ENCODE results near the gene GIMAP8.

GIMAP8 gene

DNA sequence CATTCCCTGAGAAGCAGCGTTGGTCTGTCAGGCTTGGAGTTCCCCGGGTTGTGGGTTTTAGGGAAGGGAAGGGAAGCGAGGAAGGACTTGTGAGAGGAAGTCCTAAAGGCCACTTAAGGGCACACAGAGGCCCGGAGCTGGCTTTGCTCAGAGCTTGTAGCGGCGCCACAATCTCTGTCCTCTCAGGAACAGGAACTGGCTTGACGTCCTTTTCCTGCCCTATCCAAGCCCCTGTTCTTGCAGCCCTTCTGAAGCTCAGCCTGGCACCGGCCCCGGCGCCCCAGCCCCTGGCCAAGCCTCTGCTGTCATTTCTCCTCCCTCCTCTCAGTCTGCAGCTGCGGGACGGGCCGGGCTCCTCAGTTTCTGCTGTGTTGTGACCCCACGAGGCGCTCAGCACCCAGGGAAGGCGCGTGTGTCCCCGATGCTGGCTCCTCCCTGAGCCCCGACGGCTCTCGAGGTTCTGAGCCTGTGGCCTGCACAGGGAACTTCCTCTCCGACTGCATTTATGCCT, at the start of gene GIMAP8:
Gene GIMAP8, plus strand, starts transcription at position 140 of the 511 bp plus-strand sequence. CDS start 16,069 bp downstream, outside the sequence.
- no peak for DNase-seq

DNA sequence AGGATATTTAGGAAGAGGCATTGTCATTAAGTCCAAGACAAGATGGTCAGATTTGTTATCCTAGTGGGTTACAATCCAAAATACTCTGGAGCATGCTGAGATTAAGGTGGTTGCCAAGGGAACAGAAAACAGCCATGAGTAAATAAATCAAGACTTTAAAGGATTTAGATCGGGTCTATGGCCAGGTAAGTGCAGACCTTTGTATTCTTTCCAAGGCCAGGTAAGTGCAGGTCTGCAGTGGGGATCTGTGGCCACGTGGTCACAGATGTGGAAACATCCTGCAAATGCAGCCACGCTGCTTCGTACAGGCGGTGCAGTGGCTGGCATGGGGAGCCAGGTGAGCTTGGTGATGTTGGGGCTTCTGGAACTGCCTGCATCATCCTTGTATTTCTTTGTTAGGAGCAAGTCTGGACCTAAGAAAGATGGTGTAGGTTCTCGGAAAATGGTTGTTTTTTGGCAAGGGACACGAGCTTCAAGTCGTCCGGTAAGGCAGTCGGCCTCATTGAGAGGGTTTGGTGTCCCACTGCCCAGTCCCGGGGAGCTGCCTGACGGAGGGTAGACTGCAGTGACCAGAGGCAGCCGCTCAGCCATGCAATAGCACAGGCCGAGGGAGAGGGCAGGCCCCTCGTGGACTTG, 49.5 kb upstream of the GIMAP8 start:
- DNase-seq, result no peak

DNA sequence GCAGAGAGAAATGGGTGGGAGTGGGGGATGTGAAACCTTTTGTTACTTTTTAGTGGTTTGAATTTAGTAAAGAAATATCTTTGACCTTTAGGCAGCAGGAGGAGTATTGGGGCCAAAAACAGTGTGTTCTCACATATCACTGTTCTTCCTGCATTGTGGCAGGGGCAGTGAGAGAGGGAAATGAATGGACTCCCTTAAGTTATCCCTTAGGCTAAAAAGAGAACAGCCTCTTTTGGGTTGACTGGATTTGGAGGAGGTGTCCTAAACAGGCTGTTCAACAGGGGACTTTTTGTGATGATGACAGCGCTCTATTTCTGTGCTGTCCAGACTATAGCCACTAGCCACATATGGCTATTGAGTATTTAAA, 49.0 kb upstream of the GIMAP8 start:
- DNase-seq, result no peak

DNA sequence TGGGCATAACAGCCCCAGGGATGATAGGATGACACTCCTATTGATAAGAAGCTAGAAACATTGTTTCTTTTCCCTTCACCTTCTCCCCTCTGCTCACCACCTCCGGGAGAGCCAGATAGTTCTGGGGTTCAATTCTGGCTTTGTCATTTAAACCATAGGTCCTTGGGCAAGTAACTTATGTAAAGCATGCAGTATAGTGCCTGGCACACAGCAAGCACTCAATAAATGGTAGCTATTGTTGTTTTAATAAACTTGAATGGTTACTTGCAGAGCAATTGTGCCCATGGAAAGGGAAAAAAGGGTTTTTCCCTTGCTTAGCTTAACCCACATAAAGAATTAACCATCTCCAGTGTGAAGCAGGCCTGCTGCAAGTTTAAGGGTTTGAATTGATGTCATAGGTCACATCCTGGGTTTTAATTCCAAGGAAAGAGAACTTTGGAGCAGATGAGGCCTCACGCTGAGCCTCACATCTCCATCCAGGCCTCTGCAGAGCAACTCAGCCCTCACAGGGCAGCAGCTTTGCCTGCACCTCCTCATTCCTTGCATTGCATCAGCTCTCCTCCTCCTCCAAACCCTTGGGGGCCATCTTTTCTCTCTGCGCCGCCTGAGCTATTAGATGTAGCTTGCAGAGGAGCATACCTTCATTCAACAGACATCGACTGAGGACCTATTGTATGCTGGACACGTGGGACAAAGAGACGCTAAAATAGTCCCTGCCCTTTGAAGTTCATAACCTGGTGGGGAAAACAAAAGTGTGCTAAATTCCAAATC, 48.4 kb upstream of the GIMAP8 start:
- no peak for DNase-seq

DNA sequence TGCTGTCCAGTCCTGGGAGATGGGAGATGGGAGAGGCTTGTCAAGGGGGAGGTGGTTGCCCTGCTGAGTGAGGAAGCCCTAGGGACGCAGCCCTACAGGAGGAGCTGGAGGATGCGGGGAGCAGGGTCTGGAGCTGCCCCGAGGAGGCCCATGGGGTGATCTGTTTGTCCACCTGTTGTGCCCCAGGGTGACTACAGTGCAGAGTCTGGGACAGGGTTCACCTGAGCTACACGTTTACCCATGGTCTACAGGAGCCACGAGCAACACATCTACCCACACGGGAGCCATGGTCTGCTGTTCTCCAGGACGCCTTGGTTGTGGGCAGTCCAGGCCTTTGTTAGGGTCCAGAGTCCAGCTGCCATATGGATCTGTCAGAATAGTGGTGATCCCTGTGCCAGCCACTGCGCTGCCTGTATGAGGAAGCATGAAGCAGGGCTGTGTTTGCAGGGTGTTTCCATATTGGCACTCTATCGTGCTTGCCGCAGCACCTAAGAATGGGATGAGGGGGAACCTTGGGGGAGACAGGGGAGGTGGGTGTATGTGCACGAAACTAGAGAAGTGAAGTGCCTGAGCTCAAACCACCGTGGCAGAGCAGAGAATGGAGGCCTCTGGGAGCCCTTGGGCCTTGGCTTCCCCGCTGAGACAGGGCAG, 47.6 kb upstream of the GIMAP8 start:
- DNase-seq, result no peak

DNA sequence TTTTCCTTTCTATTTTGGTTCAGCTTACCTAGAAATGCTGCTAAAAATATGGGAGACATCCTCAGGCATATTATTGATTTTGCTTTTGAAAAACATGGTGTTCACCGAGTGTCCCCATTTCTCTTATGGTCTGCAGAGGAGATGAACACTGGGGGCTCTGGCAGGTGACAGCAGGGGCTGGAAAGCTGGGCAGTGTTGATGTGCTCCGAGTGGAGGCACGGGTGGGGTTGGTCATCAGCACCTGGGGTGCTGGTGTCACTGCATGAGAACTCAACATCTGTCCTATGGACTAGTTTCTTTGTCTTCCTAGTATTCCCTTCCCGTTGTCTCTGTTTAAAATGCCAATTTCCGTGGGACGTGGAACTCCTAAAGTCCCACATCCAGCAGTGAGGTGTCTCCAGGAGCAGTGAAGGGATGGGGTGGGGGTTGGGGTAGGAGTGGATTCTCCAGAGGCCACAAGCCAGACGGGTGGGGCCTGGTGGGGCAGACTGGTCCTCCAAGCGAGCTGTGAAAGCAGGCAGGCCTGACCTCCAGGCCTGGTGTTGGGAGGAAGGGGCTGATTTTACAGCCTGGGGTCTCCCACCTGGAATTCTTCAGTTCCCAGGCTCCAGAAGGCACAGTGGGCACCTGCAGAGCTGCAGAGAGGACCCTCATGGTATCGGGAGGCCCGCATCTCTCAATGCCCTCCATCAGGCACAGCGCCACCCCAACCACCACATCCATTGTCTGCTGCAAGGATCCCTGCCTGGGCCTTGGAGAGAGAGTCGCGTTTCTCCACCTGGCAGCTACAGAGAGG, 46.9 kb upstream of the GIMAP8 start:
- DNase-seq, result no peak

DNA sequence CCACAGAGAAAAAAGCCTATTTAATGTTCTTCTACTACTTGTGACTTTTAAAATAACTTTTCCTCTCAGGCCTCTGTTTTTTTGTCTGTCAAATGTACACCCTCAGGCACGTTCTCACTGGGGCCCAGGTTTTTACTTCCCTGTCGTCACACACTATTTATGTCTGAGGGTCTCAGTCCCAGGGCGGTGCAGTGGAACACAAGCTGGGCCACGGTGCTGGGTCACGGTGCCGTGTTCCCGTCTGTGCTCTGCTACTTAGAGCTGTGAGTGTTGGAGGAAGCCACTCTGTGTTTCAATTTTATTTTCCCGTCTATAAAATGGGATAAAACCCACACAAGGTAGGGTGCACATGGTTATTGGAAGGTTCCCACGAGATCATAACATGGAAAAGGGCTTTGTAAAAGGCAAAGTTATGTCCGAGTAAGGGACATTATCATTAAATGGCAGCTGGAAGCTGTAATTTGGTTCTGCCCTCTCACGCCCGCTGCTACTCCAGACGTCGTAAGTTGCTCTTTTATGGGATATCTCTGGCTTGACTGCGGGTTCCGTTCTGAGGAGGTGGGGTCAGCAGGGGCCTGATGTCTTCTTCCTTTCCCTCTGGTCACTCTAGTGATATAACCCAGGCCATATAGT, 46.1 kb upstream of the GIMAP8 start:
- DNase-seq, result no peak

DNA sequence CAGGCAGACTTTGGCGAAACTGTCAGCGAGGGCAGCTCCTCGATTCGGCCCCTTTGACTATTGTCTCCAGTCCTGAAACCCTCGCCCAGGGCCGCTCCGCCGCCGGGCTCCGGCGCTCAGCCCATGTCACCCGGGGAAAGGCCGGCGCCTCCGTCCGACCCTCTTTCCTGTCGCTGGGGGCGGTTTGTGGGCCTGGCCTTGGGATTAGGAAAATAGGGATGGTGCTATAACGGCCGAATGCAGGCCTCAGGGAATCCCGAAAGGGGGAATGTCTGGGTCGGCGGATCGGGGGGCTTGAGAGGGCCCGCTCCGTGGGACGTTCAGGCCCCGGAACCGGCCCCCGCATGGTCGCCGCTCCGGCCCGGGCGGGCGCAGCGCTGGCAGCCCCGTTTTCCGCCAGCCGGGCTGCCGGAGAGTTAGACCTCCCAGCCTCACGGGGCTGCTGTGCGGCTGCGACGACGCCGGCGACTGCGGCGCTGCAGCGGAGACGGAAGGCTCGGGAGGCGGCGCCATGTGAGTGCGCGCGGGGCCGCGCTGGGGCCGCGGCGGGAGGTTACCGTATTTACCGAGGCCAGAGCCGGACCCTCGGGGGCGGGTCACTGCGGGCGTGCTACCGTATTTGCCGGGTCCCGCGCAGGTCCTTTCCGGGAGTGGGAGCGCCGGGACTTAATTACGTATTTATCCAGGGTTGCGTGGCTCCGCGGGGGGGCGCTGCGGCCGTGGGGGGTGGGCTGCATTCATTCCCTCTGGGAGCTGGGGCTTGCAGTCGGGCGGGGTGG, 45.4 kb upstream of the GIMAP8 start:
- peak; percentile 5 for DNase-seq

DNA sequence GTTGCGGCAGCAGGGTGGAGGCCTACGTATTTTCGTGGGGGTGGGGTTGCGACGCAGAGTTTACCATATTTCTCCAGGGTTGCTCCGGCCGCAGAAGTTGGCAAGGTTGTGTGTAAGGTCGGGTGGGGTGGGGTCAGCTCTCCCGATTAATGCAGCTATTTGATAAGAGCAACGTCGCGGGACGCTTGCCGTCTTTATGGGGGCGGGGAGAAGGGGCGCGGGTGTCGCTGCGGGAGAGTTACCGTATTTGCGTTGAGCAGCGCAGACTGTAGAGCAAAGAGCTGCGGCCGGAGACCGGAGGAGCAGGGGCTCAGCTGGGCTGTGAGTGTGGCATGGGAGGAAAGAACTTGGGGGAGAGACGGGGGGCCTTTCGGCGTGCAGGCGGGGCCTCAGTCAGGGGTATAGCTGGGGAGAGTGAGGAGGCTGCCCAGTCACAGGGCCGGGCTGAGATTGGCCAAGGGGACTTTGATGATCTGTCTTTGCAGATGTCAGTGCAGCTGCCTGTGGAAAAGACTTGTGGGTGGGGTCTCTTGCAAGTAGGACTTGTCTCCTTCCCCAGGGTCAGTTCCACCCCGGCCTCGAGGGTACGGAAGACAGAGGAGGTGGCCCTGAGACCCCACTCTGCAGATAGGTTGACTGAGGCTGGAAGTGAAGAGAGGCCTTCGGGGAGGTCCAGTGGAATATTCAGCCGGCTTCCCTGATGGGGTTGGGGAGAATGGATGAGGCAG, 44.7 kb upstream of the GIMAP8 start:
- no peak for DNase-seq

DNA sequence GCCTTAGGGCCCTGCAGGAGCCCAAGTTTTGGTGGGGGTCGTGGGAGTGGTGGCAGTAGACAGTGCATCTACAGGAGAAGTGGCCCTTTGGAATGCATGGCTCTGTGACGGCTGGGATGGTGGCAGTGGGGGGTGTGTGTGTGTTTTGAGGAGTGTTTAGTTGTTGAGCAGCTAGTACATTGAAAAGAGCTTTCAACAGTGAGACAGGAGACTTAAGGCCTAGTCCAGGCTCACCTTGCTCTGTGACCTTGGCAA, 44.2 kb upstream of the GIMAP8 start:
- DNase-seq, result no peak

DNA sequence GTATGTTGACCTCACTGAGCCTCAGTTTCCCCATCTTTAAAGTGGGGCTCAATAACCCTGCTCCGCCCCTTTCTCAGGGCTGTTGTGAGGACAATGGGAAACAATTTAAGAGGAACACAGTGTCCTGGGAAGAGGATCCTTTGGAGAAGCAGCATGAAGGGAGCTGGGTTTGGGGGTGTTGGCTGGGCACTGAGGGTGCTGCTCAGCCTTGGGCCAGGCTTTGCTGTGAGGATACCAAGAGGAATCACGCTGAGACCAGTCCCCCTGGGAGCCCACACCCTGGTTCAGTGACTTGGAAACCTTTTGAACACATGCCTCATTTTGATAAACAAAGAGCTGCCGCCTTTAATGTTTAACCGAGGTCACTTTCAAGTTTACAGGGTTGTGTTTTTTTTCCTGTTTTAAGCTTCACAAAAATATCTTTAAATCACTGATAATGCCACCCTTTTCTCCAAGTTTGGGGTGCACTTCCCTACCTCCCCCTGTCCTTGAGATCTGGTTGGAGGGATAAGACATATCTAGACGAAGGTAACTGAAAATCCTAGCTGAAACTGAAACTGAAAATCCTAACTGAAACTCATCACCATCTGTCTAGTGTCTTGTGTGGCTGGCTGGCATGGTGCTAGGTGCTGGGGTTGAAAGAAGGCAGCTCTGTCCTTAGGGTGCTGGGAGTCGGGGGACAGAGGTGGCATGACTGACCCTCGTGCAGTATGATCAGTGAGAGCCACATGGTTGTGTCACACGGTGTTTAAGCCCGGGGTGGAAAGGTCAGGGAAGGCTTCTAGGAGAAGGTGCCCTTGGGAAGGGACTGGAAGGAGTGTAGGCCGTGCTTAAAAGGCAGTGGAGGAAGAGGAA, 43.6 kb upstream of the GIMAP8 start:
- no peak for DNase-seq

DNA sequence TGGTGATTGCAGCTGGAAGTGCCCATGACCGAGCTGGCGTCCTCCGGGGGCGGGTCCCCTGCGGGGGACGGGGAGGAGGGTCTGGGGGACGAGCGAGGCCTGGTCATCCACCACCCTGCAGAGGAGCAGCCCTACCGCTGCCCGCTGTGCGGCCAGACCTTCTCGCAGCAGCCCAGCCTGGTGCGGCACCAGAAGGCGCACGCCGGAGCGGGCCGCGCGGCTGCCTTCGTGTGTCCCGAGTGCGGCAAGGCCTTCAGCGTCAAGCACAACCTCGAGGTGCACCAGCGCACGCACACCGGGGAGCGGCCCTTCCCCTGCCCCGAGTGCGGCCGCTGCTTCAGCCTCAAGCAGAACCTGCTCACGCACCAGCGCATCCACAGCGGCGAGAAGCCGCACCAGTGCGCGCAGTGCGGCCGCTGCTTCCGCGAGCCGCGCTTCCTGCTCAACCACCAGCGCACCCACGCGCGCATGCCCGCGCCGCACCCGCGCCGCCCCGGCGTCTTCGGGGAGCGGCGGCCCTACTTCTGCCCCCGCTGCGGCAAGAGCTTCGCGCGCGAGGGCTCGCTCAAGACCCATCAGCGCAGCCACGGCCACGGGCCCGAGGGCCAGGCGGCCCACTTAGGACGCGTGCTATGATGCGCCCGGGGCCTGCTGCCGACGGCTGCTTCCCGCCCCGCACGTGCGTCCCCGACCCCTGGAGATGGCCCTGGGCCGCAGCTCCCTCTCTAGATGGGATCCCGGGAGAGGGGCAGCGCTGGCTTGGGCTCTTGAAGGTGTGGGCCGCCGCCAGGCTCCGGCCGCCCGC, 42.6 kb upstream of the GIMAP8 start:
- DNase-seq, result no peak

DNA sequence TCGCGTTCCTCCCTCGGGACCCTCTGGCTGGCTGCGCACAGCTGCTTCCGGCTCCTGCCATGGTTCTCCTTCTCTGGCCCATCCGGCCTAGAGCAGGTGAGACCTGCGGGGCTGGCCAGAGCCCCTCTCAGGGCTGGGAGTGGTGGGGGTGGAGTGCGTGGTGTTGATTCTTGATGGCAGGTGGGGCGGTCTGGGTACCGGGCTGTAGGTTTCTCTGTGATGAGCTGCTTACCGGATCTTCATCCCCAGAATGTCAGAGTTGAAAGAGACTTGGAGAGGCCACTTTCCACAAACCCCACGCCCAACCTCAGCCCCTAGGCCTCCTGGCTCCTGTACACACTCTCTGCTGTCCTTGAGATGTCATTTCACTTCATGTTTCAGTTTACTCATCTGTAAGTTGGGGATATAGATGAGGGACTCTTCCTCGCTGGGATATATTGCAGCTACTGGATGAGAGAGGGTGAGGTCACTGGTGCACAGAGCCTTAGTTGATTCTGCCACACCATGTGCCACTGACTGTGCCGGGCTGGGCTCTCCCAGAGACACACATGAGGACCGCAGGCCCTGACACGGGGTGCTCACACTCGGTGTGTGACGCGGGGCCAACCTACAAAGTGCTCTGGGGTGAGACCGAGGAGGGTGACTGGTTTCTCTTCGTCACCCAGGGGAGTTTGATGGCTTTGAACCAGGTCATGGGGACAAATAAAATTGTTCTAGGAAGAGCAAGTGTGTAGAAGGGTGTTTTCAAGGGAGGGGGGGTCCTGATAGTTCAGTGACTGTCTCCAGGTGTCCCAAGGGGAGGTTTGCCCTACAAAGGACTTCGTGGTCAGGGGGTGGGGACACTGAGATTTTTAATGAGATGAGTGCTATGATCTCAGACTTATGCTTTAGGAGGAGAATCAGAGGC, 41.8 kb upstream of the GIMAP8 start:
- no peak for DNase-seq

DNA sequence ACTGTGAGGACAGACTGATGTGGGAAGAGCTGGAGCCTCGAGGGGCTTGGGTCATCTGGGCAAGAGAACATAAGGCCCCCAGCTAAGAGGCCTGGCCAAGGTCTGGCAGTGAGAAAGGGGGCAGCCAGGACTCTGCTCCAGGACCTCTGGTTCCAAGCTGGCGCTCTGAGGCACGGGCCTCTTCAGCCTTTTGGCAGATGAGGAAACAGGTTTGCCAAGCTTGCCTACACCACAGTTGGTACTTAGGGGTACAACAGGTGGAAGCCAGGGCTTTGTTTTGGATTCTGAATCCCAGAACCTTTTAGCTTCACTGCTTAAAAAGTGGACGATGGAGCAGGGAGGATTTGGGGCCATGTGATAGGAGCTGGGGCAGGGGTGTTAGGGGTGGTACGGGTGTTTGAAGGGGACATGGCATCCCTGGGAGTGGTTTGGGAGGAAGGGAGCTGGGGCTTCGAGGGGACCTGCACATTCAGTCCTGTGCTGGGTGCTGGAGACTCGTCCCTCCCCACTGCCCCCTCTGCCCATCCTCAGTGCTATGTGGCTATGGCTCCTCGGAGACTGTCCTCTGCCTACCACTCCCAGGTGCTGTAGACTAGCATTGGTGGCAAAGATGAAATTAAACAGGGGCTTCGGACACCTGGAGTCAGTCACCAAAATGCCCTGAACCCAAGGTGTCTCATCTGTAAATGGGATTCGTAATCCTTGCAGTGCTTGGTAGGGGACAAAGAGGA, 41.0 kb upstream of the GIMAP8 start:
- DNase-seq, result no peak

DNA sequence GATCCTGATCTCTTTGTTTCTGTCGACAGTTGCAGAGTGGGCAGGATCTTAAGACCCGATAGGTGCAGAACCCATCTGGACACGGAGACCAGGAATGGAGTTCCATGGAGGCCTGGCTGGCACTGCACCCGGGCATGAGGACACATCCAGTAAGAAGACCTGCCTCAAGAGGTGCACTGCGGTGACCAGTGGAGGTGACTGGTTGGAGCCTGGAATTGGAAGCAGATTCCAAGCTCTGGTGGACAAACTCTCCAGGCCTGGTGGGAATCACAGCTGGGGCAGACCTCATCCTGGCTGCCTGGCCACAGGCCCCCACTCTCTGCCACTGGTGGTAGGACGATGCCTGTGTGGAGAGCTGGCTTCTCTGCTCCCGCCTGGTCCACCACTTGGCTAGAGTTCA, 40.3 kb upstream of the GIMAP8 start:
- DNase-seq, result no peak

DNA sequence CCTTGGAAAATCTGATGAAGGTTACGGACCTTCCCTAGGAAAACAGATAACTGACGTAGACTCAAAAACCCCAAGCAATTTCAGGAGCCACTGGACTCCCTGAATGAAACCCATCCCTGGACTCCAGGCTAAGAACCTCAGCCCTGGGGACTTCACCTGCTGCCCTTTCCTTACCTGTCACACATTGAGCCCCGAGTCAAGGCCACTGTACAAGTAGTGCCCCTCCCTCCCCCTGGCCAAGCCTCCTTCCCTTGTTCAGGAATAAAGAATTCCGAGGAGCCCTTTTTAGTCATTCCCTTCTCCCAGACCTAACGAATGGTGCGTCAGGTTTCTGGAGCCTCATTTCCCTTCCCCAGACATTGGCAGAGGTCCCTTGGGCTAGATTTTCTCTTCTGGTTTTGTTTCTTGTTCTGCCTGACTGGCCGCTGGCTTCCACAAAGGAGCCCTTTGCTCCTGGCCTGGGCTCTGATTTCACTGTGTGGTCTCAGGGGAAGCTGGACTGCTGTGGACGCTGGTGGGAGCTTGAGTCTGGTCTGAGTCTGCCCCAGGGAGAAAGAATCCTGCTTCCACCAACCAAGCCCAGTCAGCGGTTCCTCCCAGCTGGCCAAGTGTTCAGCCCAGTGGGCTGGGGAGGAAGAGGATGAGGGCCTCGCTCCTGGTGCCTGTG, 39.6 kb upstream of the GIMAP8 start:
- no peak for DNase-seq

DNA sequence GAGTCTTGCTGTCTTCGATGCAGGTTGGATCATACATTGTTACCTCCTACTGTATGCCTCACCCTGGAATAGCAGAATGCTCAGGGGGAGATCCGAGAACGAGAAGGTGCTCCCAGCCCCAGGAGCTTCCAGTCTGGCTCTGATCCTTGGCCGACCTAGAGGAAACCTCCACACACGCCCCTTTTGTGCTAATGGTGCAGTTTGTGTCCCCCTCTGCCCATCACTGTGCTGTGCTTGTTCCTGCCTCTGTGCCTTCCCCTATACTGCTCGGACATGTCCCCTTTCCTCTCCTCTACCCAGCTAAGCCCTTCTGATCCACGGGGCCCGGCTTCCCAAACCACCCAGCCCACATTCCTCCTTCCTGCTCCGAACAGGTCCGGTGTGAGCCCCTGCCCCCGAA, 38.8 kb upstream of the GIMAP8 start:
- no peak for DNase-seq

Data from NCI-H1417 treated with DMSO at 0.1 percent for 48 hours (cell line).